Chondrocyte (in vitro differentiated cells): ENCODE results near the gene NID1. TPM values are rescaled to one million over a fixed set of nuclear protein-coding genes. Genes with fewer than 3 reads are reported as not detected.
"Not testable (repeated sequence)": the region's sequence is repeated elsewhere in the genome, so short reads cannot be mapped to it uniquely, and the experiment has no call there.

ENCODE experiments used
- DNase-seq: peaks from one replicate; pipeline ENCODE4 v3.0.0; 2021; ENCODE audit warnings: mixed read lengths, low spot score
- H3K27ac Mint-ChIP-seq: one replicate; pipeline ENCODE4 v1.8.0; 2021; ENCODE audit warnings: mild to moderate bottlenecking, moderate library complexity, mixed read lengths; ENCODE audit not compliant: unreplicated experiment
- H3K27me3 Mint-ChIP-seq: 2 replicates; pipeline ENCODE4 v1.8.0; 2021; ENCODE audit warnings: low read depth, mixed read lengths
- H3K36me3 Mint-ChIP-seq: 2 replicates; pipeline ENCODE4 v1.8.0; 2021; ENCODE audit warnings: low read depth, mixed read lengths
- H3K4me1 Mint-ChIP-seq: 2 replicates; pipeline ENCODE4 v1.8.0; 2021; ENCODE audit warnings: low read depth, mild to moderate bottlenecking, mixed read lengths
- H3K4me3 Mint-ChIP-seq: one replicate; pipeline ENCODE4 v1.8.0; 2021; ENCODE audit warnings: mild to moderate bottlenecking, moderate library complexity, mixed read lengths; ENCODE audit not compliant: unreplicated experiment
- H3K9me3 Mint-ChIP-seq: 2 replicates; pipeline ENCODE4 v1.8.0; 2021; ENCODE audit warnings: low read depth, mixed read lengths
- CTCF ChIP-seq: fragments of 200-600 bp; sonication (generic); IDR thresholded peaks from 2 replicates; pipeline ENCODE4 v1.5.0; 2021; ENCODE audit warnings: antibody characterized with exemption, mild to moderate bottlenecking, moderate library complexity
- total RNA-seq: library from RNA; stranded (reverse); gene quantifications from 3 replicates; pipeline ENCODE4 v1.2.1, GENCODE V29; 2021

NID1 gene
- total RNA-seq, 1 donor from 2014 or later = 99.1 TPM

GRCh38 chr1:235979176-235979575 lies 85.7 kb downstream of the NID1 start:
- Mint-ChIP-seq H3K36me3 (peaks cover 34% of the 10 kb centered on the region), H3K27ac (no peak overlapping the region), H3K4me1 (peaks cover 31% of the 10 kb centered on the region), H3K27me3 (no peaks in the 10 kb centered on the region), H3K4me3 (no peak overlapping the region), H3K9me3 (no peaks in the 10 kb centered on the region)
- no peak for TF ChIP-seq CTCF
- DNase-seq = no peak

- DNase-seq = no peak
- Mint-ChIP-seq H3K4me1 (peaks cover 28% of the 10 kb centered on the region), H3K9me3 (no peaks in the 10 kb centered on the region), H3K36me3 (peaks cover 32% of the 10 kb centered on the region), H3K27me3 (no peaks in the 10 kb centered on the region), H3K27ac (no peak overlapping the region), H3K4me3 (no peak overlapping the region)
- TF ChIP-seq CTCF = no peak
Measured at GRCh38 chr1:235976490-235976889, 88.4 kb downstream of the NID1 start.

- no peak for DNase-seq
- Mint-ChIP-seq H3K27me3 (no peaks in the 10 kb centered on the region), H3K27ac (no peak overlapping the region), H3K4me3 (no peak overlapping the region), H3K4me1 (peaks cover 20% of the 10 kb centered on the region), H3K36me3 (peaks cover 22% of the 10 kb centered on the region), H3K9me3 (no peaks in the 10 kb centered on the region)
- TF ChIP-seq CTCF = no peak
Measured at GRCh38 chr1:235974616-235975015, 90.3 kb downstream of the NID1 start.

- Mint-ChIP-seq H3K36me3 (peaks cover 15% of the 10 kb centered on the region), H3K4me1 (peaks cover 20% of the 10 kb centered on the region), H3K4me3 (peak overlapping the region; percentile 64), H3K27ac (peak overlapping the region; percentile 96)
- H3K27me3 Mint-ChIP-seq, H3K9me3 Mint-ChIP-seq, DNase-seq: not testable (repeated sequence)
Measured at GRCh38 chr1:235972691-235973090, 92.2 kb downstream of the NID1 start.

- Mint-ChIP-seq H3K4me1 (peaks cover 20% of the 10 kb centered on the region), H3K27me3 (no peaks in the 10 kb centered on the region), H3K4me3 (peak overlapping the region; percentile 64), H3K9me3 (peaks cover under 1% of the 10 kb centered on the region), H3K36me3 (peaks cover 11% of the 10 kb centered on the region), H3K27ac (peak overlapping the region; percentile 96)
- TF ChIP-seq CTCF = no peak
- no peak for DNase-seq
Measured at GRCh38 chr1:235972311-235972689, 92.6 kb downstream of the NID1 start.

GRCh38 chr1:235971571-235972310 lies 93.1 kb downstream of the NID1 start:
- peak overlapping the region; percentile 64 for H3K4me3 Mint-ChIP-seq
- peaks cover 20% of the 10 kb centered on the region for H3K4me1 Mint-ChIP-seq
- peaks cover 6% of the 10 kb centered on the region for H3K9me3 Mint-ChIP-seq
- H3K36me3 Mint-ChIP-seq = peaks cover 6% of the 10 kb centered on the region
- DNase-seq = no peak
- H3K27me3 Mint-ChIP-seq = no peaks in the 10 kb centered on the region
- TF ChIP-seq CTCF = peak; percentile 95
- H3K27ac Mint-ChIP-seq = peak overlapping the region; percentile 96
